ENCODE results near the gene RNF44. TPM values are rescaled to one million over a fixed set of nuclear protein-coding genes. Genes with fewer than 3 reads are reported as not detected.

The RNF44 gene
- total RNA-seq, 2 donors from 2014 or later: 10.9 to 38.6 TPM

DNA sequence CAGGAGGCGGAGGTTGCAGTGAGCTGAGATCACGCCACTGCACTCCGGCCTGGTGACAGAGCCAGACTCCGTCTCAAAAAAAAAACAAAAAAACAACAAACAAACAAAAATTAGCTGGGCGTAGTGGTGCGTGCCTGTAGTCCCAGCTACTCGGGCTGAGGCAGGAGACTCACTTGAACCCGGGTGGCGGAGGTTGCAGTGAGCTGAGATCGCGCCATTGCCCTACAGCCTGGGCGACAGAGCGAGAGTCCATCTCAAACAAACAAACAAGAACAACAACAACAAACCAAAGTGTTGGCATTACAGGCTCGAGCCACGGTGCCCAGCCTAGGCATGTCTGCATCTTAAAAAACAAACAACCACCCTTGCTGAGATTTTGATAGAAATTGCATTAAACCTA, 12.2 kb downstream of the RNF44 start:
- no peak for TF ChIP-seq CTCF (IDR thresholded peaks at IDR 0.05)
- TF ChIP-seq POLR2A (IDR thresholded peaks at IDR 0.05): no peak
- H3K36me3 ChIP-seq (replicated peaks in 1 of 2; ENCODE audit: insufficient read depth in 1 of 2, low read depth in 2 of 2): peaks cover 12 to 19% of the 10 kb centered on the region in 2 donors
- H3K9me3 ChIP-seq: no peaks in the 10 kb centered on the region
- no peak overlapping the region for H3K4me3 ChIP-seq
- no peak for DNase-seq
- no peak for ATAC-seq
- no peak overlapping the region for H3K27ac ChIP-seq
- WGBS, 2 donors: 87 to 93% methylated on average over 13 to 14 of the region's 15 CpGs
- H3K27me3 ChIP-seq: no peaks in the 10 kb centered on the region
- H3K4me1 ChIP-seq: no peaks in the 10 kb centered on the region
- intact Hi-C loops (cut with DNase I): no loop called here

- Histone ChIP-seq H3K27me3 (no peaks in the 10 kb centered on the region), H3K4me3 (no peak overlapping the region), H3K36me3 (replicated peaks in 1 of 2; ENCODE audit: insufficient read depth in 1 of 2, low read depth in 2 of 2) (peaks cover 5 to 12% of the 10 kb centered on the region in 2 donors), H3K9me3 (no peaks in the 10 kb centered on the region), H3K27ac (no peak overlapping the region), H3K4me1 (no peaks in the 10 kb centered on the region)
- intact Hi-C loops (cut with DNase I): no loop called here
- no peak for ATAC-seq
- WGBS, 2 donors: 82 to 92% methylated on average over 6 of the region's 6 CpGs
- no peak for DNase-seq
- TF ChIP-seq POLR2A (IDR thresholded peaks at IDR 0.05): no peak
- no peak for TF ChIP-seq CTCF (IDR thresholded peaks at IDR 0.05)
These were observed 13.1 kb downstream of the RNF44 start for GRCh38 chr5:176524138-176524537.

DNA sequence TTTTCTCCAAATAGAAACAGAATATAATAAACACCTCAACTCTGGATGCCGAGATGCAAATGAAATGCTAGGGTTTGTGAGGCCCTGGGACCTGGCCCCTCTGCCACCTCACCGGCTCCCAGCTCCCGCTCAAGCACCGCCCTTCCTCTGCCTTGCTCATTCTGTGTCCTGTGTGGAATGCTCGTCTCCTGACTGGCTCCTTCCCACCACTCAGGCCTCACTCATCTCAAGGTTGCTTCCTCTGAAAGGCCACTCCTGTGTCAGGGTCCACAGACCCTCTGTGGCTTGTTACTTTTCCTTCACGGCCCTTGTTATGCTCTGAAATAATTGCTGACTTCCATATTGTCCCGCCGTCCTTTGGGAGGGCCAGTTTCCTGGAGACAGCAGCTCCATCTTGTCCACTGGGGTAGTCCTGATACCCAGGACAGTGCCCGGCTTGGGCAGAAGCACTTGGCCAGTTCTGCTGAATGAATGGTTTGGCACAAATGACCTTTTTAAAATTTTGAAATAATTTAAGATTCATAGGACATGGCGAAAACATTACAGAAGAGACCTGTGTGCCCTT, 15.4 kb downstream of the RNF44 start:
- Histone ChIP-seq H3K36me3 (replicated peaks in 1 of 2; ENCODE audit: insufficient read depth in 1 of 2, low read depth in 2 of 2) (no peaks in the 10 kb centered on the region), H3K4me1 (no peaks in the 10 kb centered on the region), H3K27ac (no peak overlapping the region), H3K4me3 (no peak overlapping the region), H3K9me3 (no peaks in the 10 kb centered on the region), H3K27me3 (no peaks in the 10 kb centered on the region)
- ATAC-seq (no peak), DNase-seq (no peak)
- TF ChIP-seq CTCF (IDR thresholded peaks at IDR 0.05) (no peak), POLR2A (IDR thresholded peaks at IDR 0.05) (no peak)
- 63 to 65% methylated on average over 10 of the region's 10 CpGs for WGBS, 2 donors
- intact Hi-C loops (cut with DNase I): no loop called here

DNA sequence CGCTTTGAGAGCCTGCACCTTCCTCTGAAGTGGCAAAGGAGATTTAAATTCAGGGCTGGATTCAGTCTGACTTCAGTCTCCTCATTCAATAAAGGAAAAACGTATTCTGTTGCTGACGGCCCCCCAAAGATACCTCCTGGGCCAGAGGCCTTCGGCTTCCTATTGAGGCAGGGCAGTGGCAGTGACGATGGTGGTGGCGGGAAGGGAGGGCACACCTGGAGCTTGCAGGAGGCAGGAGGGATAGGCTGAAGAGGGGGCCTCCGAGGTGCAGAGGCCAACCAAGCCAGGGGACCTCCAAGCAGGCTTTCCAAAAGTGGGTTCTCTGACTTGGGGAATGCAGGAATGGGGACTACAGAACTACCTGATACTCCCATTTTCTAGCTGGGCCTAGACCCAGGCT, 15.9 kb downstream of the RNF44 start:
- 67 to 75% methylated on average over 7 of the region's 7 CpGs for WGBS, 2 donors
- Histone ChIP-seq H3K4me3 (no peak overlapping the region), H3K27ac (no peak overlapping the region), H3K4me1 (no peaks in the 10 kb centered on the region), H3K9me3 (no peaks in the 10 kb centered on the region), H3K27me3 (no peaks in the 10 kb centered on the region), H3K36me3 (replicated peaks in 1 of 2; ENCODE audit: insufficient read depth in 1 of 2, low read depth in 2 of 2) (no peaks in the 10 kb centered on the region)
- ATAC-seq (no peak), DNase-seq (no peak)
- intact Hi-C loops (cut with DNase I): no loop called here
- TF ChIP-seq CTCF (IDR thresholded peaks at IDR 0.05) (no peak), POLR2A (IDR thresholded peaks at IDR 0.05) (no peak)
